Lower lobe of right lung (tissue), 2 donors: ENCODE results near the gene CPXM2. TPM values are rescaled to one million over a fixed set of nuclear protein-coding genes. Genes with fewer than 3 reads are reported as not detected.
A peak's percentile ranks its signal among the peaks of the same experiment; 100 is the strongest.

Experiments used
- ATAC-seq, 2 donors: fragments of 200-7000 bp; cut with Tn5 transposase; one replicate each; pipeline ENCODE4 v1.9.1; 2020 to 2022; ENCODE audit warnings: mild to moderate bottlenecking in 2 of 2, moderate library complexity in 2 of 2
- DNase-seq: peaks from one replicate; pipeline ENCODE4 v3.0.0-alpha.2; 2020
- H3K27ac ChIP-seq: fragments of 200-600 bp; one replicate; pipeline ENCODE4 v1.8.0; 2022
- H3K27me3 ChIP-seq: fragments of 200-600 bp; one replicate; pipeline ENCODE4 v1.8.0; 2022; ENCODE audit warnings: low read depth
- H3K36me3 ChIP-seq: fragments of 200-600 bp; one replicate; pipeline ENCODE4 v1.8.0; 2022; ENCODE audit warnings: mild to moderate bottlenecking
- H3K4me1 ChIP-seq: fragments of 200-600 bp; one replicate; pipeline ENCODE4 v1.8.0; 2022
- H3K4me3 ChIP-seq: fragments of 200-600 bp; one replicate; pipeline ENCODE4 v1.8.0; 2022; ENCODE audit warnings: mild to moderate bottlenecking
- H3K9me3 ChIP-seq: fragments of 200-600 bp; one replicate; pipeline ENCODE4 v1.8.0; 2022
- intact Hi-C: fragments of 100-400 bp; cut with DNase I; formaldehyde crosslinking; loops from one replicate; pipeline ENCODE4 v1.11.0; 2022
- total RNA-seq: library from RNA; stranded (reverse); fragmentation: NEBNext Ultra II Directional; extraction: Animal tissue kit (Norgen Biotek cat#: 25700); gene quantifications from one replicate; pipeline ENCODE4 v1.2.1, GENCODE V29; 2021
- TF ChIP-seq, protein P1 (sequence below): fragments of 200-600 bp; IDR thresholded peaks from one replicate; pipeline ENCODE4 v1.8.0; 2022; ENCODE audit warnings: antibody characterized with exemption, mild to moderate bottlenecking
- donor health status: DM: no; HTN: yes; CAD: no; lungs with severe emphysema.

CPXM2 gene
- total RNA-seq, 1 donor from 2014 or later, result 6.3 TPM

GRCh38 chr10:123848564-123849457 lies 42.8 kb downstream of the CPXM2 start:
- no peaks in the 10 kb centered on the region for H3K4me1 ChIP-seq
- intact Hi-C loops, result no loop called here
- DNase-seq, result no peak
- no peaks in the 10 kb centered on the region for H3K9me3 ChIP-seq
- TF ChIP-seq, protein P1, sequence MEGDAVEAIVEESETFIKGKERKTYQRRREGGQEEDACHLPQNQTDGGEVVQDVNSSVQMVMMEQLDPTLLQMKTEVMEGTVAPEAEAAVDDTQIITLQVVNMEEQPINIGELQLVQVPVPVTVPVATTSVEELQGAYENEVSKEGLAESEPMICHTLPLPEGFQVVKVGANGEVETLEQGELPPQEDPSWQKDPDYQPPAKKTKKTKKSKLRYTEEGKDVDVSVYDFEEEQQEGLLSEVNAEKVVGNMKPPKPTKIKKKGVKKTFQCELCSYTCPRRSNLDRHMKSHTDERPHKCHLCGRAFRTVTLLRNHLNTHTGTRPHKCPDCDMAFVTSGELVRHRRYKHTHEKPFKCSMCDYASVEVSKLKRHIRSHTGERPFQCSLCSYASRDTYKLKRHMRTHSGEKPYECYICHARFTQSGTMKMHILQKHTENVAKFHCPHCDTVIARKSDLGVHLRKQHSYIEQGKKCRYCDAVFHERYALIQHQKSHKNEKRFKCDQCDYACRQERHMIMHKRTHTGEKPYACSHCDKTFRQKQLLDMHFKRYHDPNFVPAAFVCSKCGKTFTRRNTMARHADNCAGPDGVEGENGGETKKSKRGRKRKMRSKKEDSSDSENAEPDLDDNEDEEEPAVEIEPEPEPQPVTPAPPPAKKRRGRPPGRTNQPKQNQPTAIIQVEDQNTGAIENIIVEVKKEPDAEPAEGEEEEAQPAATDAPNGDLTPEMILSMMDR, result no peak
- no peak overlapping the region for H3K4me3 ChIP-seq
- ATAC-seq, result no peak
- no peaks in the 10 kb centered on the region for H3K36me3 ChIP-seq
- no peaks in the 10 kb centered on the region for H3K27me3 ChIP-seq
- no peak overlapping the region for H3K27ac ChIP-seq

DNA sequence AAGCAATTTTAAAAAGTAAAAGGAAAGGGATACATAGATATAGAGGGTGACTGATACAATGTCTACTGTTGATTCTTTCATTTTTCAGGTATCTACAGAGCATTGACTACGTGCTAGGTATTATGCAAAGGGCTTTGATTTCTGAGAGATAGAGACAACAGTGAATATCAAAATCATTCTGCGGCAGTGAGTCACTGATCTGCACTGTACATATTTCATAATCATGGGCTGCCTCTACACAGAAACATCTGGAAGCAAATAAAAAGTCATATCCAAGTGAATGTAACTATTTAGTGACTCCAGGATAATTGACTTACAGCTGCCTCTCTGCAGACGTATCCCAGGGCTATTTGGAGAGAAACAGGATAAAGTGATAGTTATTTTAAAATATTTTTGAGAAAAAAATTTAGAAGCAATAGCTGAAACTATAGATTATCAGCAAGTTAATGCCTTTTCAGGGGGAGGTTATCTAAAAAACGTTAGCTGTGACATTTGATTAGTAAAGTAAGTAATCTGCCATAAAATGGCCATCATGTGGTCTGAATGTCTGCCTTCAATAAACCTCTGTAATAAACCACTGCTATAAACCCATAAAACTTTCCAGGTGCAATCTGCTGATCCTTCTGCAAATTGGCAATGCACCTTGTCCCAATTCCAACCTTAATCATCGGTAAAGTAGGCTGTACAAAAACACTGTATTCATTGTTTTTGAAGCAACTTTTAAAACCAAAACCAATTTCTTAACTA lies 43.7 kb downstream of the CPXM2 start:
- TF ChIP-seq, protein P1, result no peak
- no peaks in the 10 kb centered on the region for H3K9me3 ChIP-seq
- H3K27me3 ChIP-seq, result no peaks in the 10 kb centered on the region
- no peaks in the 10 kb centered on the region for H3K4me1 ChIP-seq
- no peaks in the 10 kb centered on the region for H3K36me3 ChIP-seq
- intact Hi-C loops, result no loop called here
- H3K27ac ChIP-seq, result no peak overlapping the region
- no peak overlapping the region for H3K4me3 ChIP-seq
- DNase-seq (no peak), ATAC-seq (peak in 1 of 2 donors; percentile 12)

DNA sequence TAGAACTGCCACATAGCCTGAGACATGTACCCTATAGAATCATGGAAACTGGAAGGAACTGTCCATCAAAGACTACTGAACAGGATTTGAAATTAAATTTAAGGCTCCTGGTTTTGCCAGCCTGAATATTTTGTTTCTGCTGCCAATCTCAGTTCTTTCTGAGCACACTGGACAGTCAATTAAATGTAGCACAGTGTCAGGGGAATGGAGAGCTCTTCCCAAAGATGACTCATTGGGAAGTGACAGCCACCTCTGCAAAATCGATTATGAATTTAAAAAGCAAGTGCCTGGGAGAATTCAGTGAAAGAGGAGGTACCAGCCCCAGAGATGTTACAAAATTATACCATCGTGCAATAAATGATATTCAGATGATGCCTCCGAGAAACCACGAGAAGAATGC lies 47.8 kb downstream of the CPXM2 start:
- DNase-seq (no peak), ATAC-seq (no peak)
- intact Hi-C loops, result no loop called here
- Histone ChIP-seq H3K27ac (no peak overlapping the region), H3K4me3 (no peak overlapping the region), H3K36me3 (no peaks in the 10 kb centered on the region), H3K27me3 (no peaks in the 10 kb centered on the region), H3K4me1 (no peaks in the 10 kb centered on the region), H3K9me3 (no peaks in the 10 kb centered on the region)
- TF ChIP-seq, protein P1, result no peak

GRCh38 chr10:123842692-123843385 lies 48.8 kb downstream of the CPXM2 start:
- Histone ChIP-seq H3K9me3 (no peaks in the 10 kb centered on the region), H3K4me3 (no peak overlapping the region), H3K27me3 (no peaks in the 10 kb centered on the region), H3K4me1 (no peaks in the 10 kb centered on the region), H3K36me3 (no peaks in the 10 kb centered on the region), H3K27ac (no peak overlapping the region)
- DNase-seq (no peak), ATAC-seq (no peak)
- TF ChIP-seq, protein P1, result no peak
- intact Hi-C loops, result no loop called here

GRCh38 chr10:123841560-123841959 lies 50.0 kb downstream of the CPXM2 start:
- Histone ChIP-seq H3K36me3 (no peaks in the 10 kb centered on the region), H3K4me1 (no peaks in the 10 kb centered on the region), H3K27ac (no peak overlapping the region), H3K4me3 (no peak overlapping the region), H3K9me3 (no peaks in the 10 kb centered on the region), H3K27me3 (no peaks in the 10 kb centered on the region)
- DNase-seq, result no peak
- ATAC-seq, result no peak
- intact Hi-C loops, result no loop called here
- TF ChIP-seq, protein P1, result no peak
